ENCODE measurements around the gene EVI2A.
A peak's percentile ranks its signal among the peaks of the same experiment; 100 is the strongest.
"Not testable (repeated sequence)": the region's sequence is repeated elsewhere in the genome, so short reads cannot be mapped to it uniquely, and the experiment has no call there.

The EVI2A gene

DNA sequence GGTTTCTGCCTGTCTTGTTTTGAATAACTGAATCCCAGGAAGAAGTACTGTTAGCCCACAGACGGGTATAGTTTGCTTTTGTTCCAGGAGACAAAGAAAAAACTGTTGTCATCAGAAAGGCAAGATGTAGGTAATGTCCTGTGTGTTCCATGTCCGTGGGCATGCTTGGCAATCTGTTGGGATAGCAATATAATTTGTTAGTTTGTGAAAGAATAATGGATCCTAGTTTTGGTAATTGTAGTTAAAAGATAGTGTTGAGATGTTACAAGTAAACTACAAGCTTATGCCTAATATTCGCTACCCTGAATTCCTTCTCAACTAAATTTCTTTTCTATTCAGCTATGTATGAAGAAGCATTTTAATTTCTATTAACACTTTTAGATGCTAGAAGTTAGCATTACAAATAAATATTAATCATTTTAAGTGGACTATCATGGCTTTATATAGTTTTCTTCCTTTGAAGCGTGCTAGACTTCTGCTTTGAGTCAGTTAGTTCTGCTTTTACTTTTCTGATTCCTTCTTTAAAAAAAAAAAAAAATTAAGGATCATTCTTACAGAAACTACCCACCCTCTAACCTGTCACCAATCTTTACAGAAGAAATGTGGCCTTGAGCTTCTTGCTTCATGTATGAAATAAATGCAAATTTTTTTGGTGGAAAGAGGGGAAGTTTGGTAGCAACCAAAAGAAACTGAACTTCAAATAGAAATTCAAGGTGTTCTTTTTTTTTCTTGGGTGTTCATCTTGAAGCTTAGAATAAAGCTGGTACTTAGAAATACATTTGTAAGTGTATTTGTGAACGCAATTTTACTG lies 2.4 kb downstream of the EVI2A start:
- Mint-ChIP-seq H3K9me3 (no peaks in the 10 kb centered on the region), H3K27ac (no peak overlapping the region), H3K4me3 (no peak overlapping the region), H3K36me3 (ENCODE audit: low read depth) (peaks cover 19% of the 10 kb centered on the region), H3K4me1 (no peaks in the 10 kb centered on the region), H3K27me3 (ENCODE audit: low read depth, poor library complexity) (no peaks in the 10 kb centered on the region)
- TF ChIP-seq, protein P1, sequence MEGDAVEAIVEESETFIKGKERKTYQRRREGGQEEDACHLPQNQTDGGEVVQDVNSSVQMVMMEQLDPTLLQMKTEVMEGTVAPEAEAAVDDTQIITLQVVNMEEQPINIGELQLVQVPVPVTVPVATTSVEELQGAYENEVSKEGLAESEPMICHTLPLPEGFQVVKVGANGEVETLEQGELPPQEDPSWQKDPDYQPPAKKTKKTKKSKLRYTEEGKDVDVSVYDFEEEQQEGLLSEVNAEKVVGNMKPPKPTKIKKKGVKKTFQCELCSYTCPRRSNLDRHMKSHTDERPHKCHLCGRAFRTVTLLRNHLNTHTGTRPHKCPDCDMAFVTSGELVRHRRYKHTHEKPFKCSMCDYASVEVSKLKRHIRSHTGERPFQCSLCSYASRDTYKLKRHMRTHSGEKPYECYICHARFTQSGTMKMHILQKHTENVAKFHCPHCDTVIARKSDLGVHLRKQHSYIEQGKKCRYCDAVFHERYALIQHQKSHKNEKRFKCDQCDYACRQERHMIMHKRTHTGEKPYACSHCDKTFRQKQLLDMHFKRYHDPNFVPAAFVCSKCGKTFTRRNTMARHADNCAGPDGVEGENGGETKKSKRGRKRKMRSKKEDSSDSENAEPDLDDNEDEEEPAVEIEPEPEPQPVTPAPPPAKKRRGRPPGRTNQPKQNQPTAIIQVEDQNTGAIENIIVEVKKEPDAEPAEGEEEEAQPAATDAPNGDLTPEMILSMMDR (IDR thresholded peaks at IDR 0.05), result no peak
- no peak for DNase-seq

GRCh38 chr17:31318298-31318801 lies 3.1 kb downstream of the EVI2A start:
- Mint-ChIP-seq H3K9me3 (no peaks in the 10 kb centered on the region), H3K27ac (peak overlapping the region; percentile 43), H3K27me3 (ENCODE audit: low read depth, poor library complexity) (no peaks in the 10 kb centered on the region), H3K36me3 (ENCODE audit: low read depth) (peaks cover 20% of the 10 kb centered on the region), H3K4me3 (no peak overlapping the region), H3K4me1 (no peaks in the 10 kb centered on the region)
- TF ChIP-seq, protein P1 (IDR thresholded peaks at IDR 0.05), result no peak
- no peak for DNase-seq

GRCh38 chr17:31314782-31315100 lies 6.7 kb downstream of the EVI2A start:
- no peak overlapping the region for H3K4me3 Mint-ChIP-seq
- TF ChIP-seq, protein P1 (IDR thresholded peaks at IDR 0.05), result no peak
- peaks cover 6% of the 10 kb centered on the region for H3K4me1 Mint-ChIP-seq
- H3K27me3 Mint-ChIP-seq (ENCODE audit: low read depth, poor library complexity), result no peaks in the 10 kb centered on the region
- H3K36me3 Mint-ChIP-seq (ENCODE audit: low read depth), result peaks cover 22% of the 10 kb centered on the region
- H3K9me3 Mint-ChIP-seq, result no peaks in the 10 kb centered on the region
- H3K27ac Mint-ChIP-seq, result no peak overlapping the region
- no peak for DNase-seq

GRCh38 chr17:31313982-31314781 lies 7.2 kb downstream of the EVI2A start, which contains the start of gene EVI2B:
Gene EVI2B (minus strand): TSS chr17:31314054. CDS start chr17:31305609, 8,445 bp downstream.
- no peak for DNase-seq
- peaks cover 22% of the 10 kb centered on the region for H3K36me3 Mint-ChIP-seq (ENCODE audit: low read depth)
- no peak within 1 kb of the TSS for H3K27ac Mint-ChIP-seq

DNA sequence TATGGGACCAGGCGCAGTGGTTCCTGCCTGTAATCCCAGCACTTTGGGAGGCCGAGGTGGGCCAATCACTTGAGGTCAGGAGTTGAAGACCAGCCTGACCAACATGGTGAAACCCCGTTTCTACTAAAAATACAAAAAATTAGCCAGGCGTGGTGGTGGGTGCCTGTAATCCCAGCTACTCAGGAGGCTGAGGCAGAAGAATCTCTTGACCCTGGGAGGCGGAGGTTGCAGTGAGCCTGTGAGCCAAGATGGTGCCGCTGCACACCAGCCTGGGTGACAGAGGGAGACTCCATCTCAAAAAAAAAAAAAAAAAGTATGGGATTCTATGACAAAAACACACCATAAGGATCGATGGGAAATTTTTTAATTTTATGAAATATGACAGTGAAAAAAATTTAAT lies 9.2 kb downstream of the EVI2A start:
- not testable (repeated sequence) for DNase-seq; H3K27ac Mint-ChIP-seq; H3K9me3 Mint-ChIP-seq; H3K4me3 Mint-ChIP-seq; H3K27me3 Mint-ChIP-seq (ENCODE audit: low read depth, poor library complexity)
- Mint-ChIP-seq H3K4me1 (peaks cover 13% of the 10 kb centered on the region), H3K36me3 (ENCODE audit: low read depth) (peaks cover 22% of the 10 kb centered on the region)

More at GRCh38 chr17:31313982-31314781, 7.2 kb downstream of the EVI2A start, which contains the start of gene EVI2B:
- Mint-ChIP-seq H3K4me3 (no peak within 1 kb of the TSS), H3K4me1 (peaks cover 6% of the 10 kb centered on the region), H3K9me3 (no peaks in the 10 kb centered on the region), H3K27me3 (ENCODE audit: low read depth, poor library complexity) (no peaks in the 10 kb centered on the region)
- TF ChIP-seq, protein P1 (IDR thresholded peaks at IDR 0.05), result no peak

- no peaks in the 10 kb centered on the region for H3K27me3 Mint-ChIP-seq (ENCODE audit: low read depth, poor library complexity)
- peaks cover 13% of the 10 kb centered on the region for H3K4me1 Mint-ChIP-seq
- no peak overlapping the region for H3K27ac Mint-ChIP-seq
- H3K9me3 Mint-ChIP-seq, result no peaks in the 10 kb centered on the region
- TF ChIP-seq, protein P1 (IDR thresholded peaks at IDR 0.05), result no peak
- no peak overlapping the region for H3K4me3 Mint-ChIP-seq
- no peak for DNase-seq
- H3K36me3 Mint-ChIP-seq (ENCODE audit: low read depth), result peaks cover 22% of the 10 kb centered on the region
Measured at GRCh38 chr17:31311526-31311925, 9.9 kb downstream of the EVI2A start.

Measured in nephron progenitor cell (in vitro differentiated cells).